Panc1 (cell line): Measurements from ENCODE around the gene ATG2B. TPM values are rescaled to one million over a fixed set of nuclear protein-coding genes. Genes with fewer than 3 reads are reported as not detected.

Experiments
- ATAC-seq: fragments of 200-7000 bp; cut with Tn5 transposase; 2 replicates; pipeline ENCODE4 v1.9.1; 2020; ENCODE audit warnings: mild to moderate bottlenecking, moderate library complexity
- BruUV-seq: library from RNA; stranded (reverse); fragments of 400-500 nt; replicated peaks from 2 replicates; lab custom pipeline; 2021; lab: Mats Ljungman, UMichigan
- CTCF ChIA-PET: fragments of 300-600 bp; sonication (Branson Sonifier 250); formaldehyde crosslinking; loops from one replicate; lab custom pipeline; 2022; ENCODE audit warnings: antibody characterized with exemption; lab: Charles Lee
- POLR2A ChIA-PET: fragments of 300-600 bp; sonication (Branson Sonifier 250); formaldehyde crosslinking; loops from one replicate; lab custom pipeline; 2022; ENCODE audit warnings: antibody characterized with exemption; lab: Charles Lee
- DNase-seq: peaks from one replicate; pipeline ENCODE4 v3.0.0-alpha.2; 2010; ENCODE audit warnings: low read depth, low spot score
- H3K27ac ChIP-seq: 2 replicates; pipeline ENCODE4 v1.5.1; 2011; ENCODE audit warnings: mild to moderate bottlenecking, low read length, inconsistent platforms
- H3K27me3 ChIP-seq: fragments of 200-500 bp; sonication (Bioruptor generic); 2 replicates; pipeline ENCODE4 v1.6.0; 2014; ENCODE audit warnings: low read length, inconsistent platforms; ENCODE audit not compliant: control insufficient read depth, insufficient read depth
- H3K36me3 ChIP-seq: fragments of 200-500 bp; sonication (Bioruptor generic); 2 replicates; pipeline ENCODE4 v1.5.1; 2014; ENCODE audit warnings: inconsistent platforms, mild to moderate bottlenecking, low read length, moderate library complexity; ENCODE audit not compliant: control insufficient read depth, insufficient read depth
- H3K4me1 ChIP-seq: 2 replicates; pipeline ENCODE4 v1.5.1; 2011; ENCODE audit warnings: inconsistent platforms, mild to moderate bottlenecking, low read length, moderate library complexity; ENCODE audit not compliant: control insufficient read depth, insufficient read depth
- H3K4me3 ChIP-seq, 2 experiments: 2 replicates each; pipeline ENCODE4 v1.5.1; 2011 to 2012; ENCODE audit warnings: low read depth in 2 of 2, low read length in 2 of 2, mild to moderate bottlenecking in 2 of 2, inconsistent platforms in 1 of 2, moderate library complexity in 1 of 2
- H3K9me3 ChIP-seq: fragments of 200-500 bp; sonication (Bioruptor generic); 2 replicates; pipeline ENCODE4 v1.5.1; 2014; ENCODE audit warnings: low read depth, mild to moderate bottlenecking, inconsistent platforms, low read length, moderate library complexity; ENCODE audit not compliant: control insufficient read depth, insufficient read depth
- CTCF ChIP-seq: fragments of 450-650 bp; IDR thresholded peaks from 2 replicates; pipeline ENCODE4 v1.5.1; 2017; ENCODE audit warnings: mild to moderate bottlenecking
- POLR2AphosphoS5 ChIP-seq: IDR thresholded peaks from 2 replicates; pipeline ENCODE4 v1.6.1; 2012; ENCODE audit warnings: mild to moderate bottlenecking, low read depth, low read length, moderate library complexity
- REST ChIP-seq, 2 experiments: IDR thresholded peaks; 2 replicates each; pipeline ENCODE4 v1.6.1; 2011 to 2012; ENCODE audit warnings: low read depth in 2 of 2, control low read depth in 1 of 2, low read length in 1 of 2, mild to moderate bottlenecking in 1 of 2, moderate library complexity in 1 of 2; ENCODE audit not compliant: insufficient read depth in 1 of 2
- SIN3A ChIP-seq: IDR thresholded peaks from 2 replicates; pipeline ENCODE4 v1.6.1; 2012; ENCODE audit warnings: low read depth, mild to moderate bottlenecking, low read length, moderate library complexity, borderline replicate concordance; ENCODE audit not compliant: insufficient read depth
- TCF7L2 ChIP-seq: IDR thresholded peaks from 2 replicates; pipeline ENCODE4 v1.6.1; 2011; ENCODE audit warnings: mild to moderate bottlenecking, low read depth, low read length, inconsistent platforms
- in situ Hi-C: cut with HindIII; loops from 2 replicates; pipeline ENCODE4 v1.10.0; 2016; ENCODE audit warnings: low sequenced_read_pairs, low pct_unique_long_range_greater_than_20kb
- intact Hi-C: fragments of 100-400 bp; cut with micrococcal nuclease; formaldehyde crosslinking; loops from one replicate; pipeline ENCODE4 v1.10.0; 2022; ENCODE audit not compliant: unreplicated experiment
- total RNA-seq: library from RNA; stranded (reverse); gene quantifications from one replicate; pipeline ENCODE4 v1.2.1, GENCODE V29; 2021; ENCODE audit not compliant: unreplicated experiment

The ATG2B gene
- total RNA-seq, 1 experiment from 2014 or later: 2.6 TPM

GRCh38 chr14:96394047-96394815 lies 31.1 kb upstream of the ATG2B start:
- no TSS peak for BruUV-seq
- Histone ChIP-seq H3K36me3 (no peaks in the 10 kb centered on the region; the same call in 1 of the 2 replicates), H3K9me3 (no peaks in the 10 kb centered on the region), H3K27ac (no peak overlapping the region), H3K27me3 (no peaks in the 10 kb centered on the region), H3K4me1 (0 out of 2 replicates have a peak, but pooled peaks cover 3% of the 10 kb centered on the region), H3K4me3 (no peak overlapping the region)
- DNase-seq (no peak), ATAC-seq (no peak)
- TF ChIP-seq REST (IDR thresholded peaks at IDR 0.05; ENCODE audit: insufficient read depth in 1 of 2, low read depth in 2 of 2, low read length in 1 of 2) (no peak), SIN3A (no peak), POLR2AphosphoS5 (no peak), CTCF (no peak), TCF7L2 (no peak)
- ChIA-PET POLR2A (interaction anchor here (0.9 kb wide), 1 partner anchor 13 kb away, joined by 3 read pairs; no protein-coding TSS in a partner anchor), CTCF (no interaction called here)
- intact Hi-C loops (no loop called here), in situ Hi-C loops (no loop called here)

- DNase-seq (no peak), ATAC-seq (no peak)
- BruUV-seq: no TSS peak
- CTCF ChIA-PET: interaction anchor here (0.7 kb wide), 1 partner anchor 11 kb away, joined by 3 read pairs; no protein-coding TSS in a partner anchor
- intact Hi-C loops: no loop called here
- H3K4me3 ChIP-seq: peak overlapping the region in 1 of 2 experiments; percentile 69; a peak in 2 of 4 replicates
- H3K36me3 ChIP-seq: no peaks in the 10 kb centered on the region; the same call in 1 of the 2 replicates
- H3K9me3 ChIP-seq: no peaks in the 10 kb centered on the region
- no peak overlapping the region for H3K27ac ChIP-seq
- POLR2A ChIA-PET: interaction anchor here (0.7 kb wide), 1 partner anchor 267 kb away, joined by 3 read pairs; no protein-coding TSS in a partner anchor
- in situ Hi-C loops: no loop called here
- 0 out of 2 replicates have a peak, but pooled peaks cover 3% of the 10 kb centered on the region for H3K4me1 ChIP-seq
- H3K27me3 ChIP-seq: no peaks in the 10 kb centered on the region
- TF ChIP-seq POLR2AphosphoS5 (no peak), CTCF (no peak), SIN3A (no peak), TCF7L2 (no peak), REST (IDR thresholded peaks at IDR 0.05; ENCODE audit: insufficient read depth in 1 of 2, low read depth in 2 of 2, low read length in 1 of 2) (no peak)
Measured at GRCh38 chr14:96393071-96393691, 30.0 kb upstream of the ATG2B start.
